ENCODE data around the gene FHIT.

- TF ChIP-seq CTCF (IDR thresholded peaks at IDR 0.05) (no peak), POLR2A (IDR thresholded peaks at IDR 0.05) (no peak), EP300 (IDR thresholded peaks at IDR 0.05) (no peak)
These were observed 815.2 kb downstream of the FHIT start for GRCh38 chr3:60435941-60436650.
